DND-41 (cell line): ENCODE results near the gene AGAP1.

Experiments
- ATAC-seq: fragments of 200-7000 bp; cut with Tn5 transposase; 3 replicates; pipeline ENCODE4 v1.9.1; 2021; ENCODE audit warnings: low read depth; ENCODE audit not compliant: insufficient read depth
- DNase-seq: peaks from one replicate; pipeline ENCODE4 v3.0.0-alpha.2; 2020
- H2AFZ ChIP-seq: 2 replicates; pipeline ENCODE4 v1.6.0; 2012; ENCODE audit warnings: low read depth, low read length
- H3K27ac ChIP-seq: 2 replicates; pipeline ENCODE4 v1.5.1; 2012; ENCODE audit warnings: low read length, inconsistent platforms
- H3K27me3 ChIP-seq: fragments of 200-600 bp; sonication (generic); 2 replicates; pipeline ENCODE4 v1.6.0; 2012; ENCODE audit warnings: low read length, mild to moderate bottlenecking, inconsistent platforms; ENCODE audit not compliant: insufficient read depth, poor library complexity
- H3K36me3 ChIP-seq: 2 replicates; pipeline ENCODE4 v1.5.1; 2012; ENCODE audit warnings: low read length, inconsistent platforms; ENCODE audit not compliant: insufficient read depth
- H3K4me1 ChIP-seq: 2 replicates; pipeline ENCODE4 v1.5.1; 2012; ENCODE audit warnings: mild to moderate bottlenecking, low read length; ENCODE audit not compliant: insufficient read depth
- H3K4me2 ChIP-seq: 2 replicates; pipeline ENCODE4 v1.6.0; 2012; ENCODE audit warnings: mild to moderate bottlenecking, moderate library complexity, low read length, inconsistent platforms; ENCODE audit not compliant: insufficient read depth
- H3K4me3 ChIP-seq, 2 experiments: fragments of 200-600 bp in 1 of 2; shearing (Covaris generic) in 1 of 2; 2 replicates each; pipeline ENCODE4 v1.5.1; 2012 to 2016; ENCODE audit warnings: inconsistent platforms in 2 of 2, low read length in 2 of 2, mild to moderate bottlenecking in 2 of 2, low read depth in 1 of 2, moderate library complexity in 1 of 2
- H3K79me2 ChIP-seq: 2 replicates; pipeline ENCODE4 v1.6.0; 2012; ENCODE audit warnings: low read length, inconsistent platforms; ENCODE audit not compliant: insufficient read depth
- H3K9ac ChIP-seq: 2 replicates; pipeline ENCODE4 v1.6.0; 2012; ENCODE audit warnings: low read depth, mild to moderate bottlenecking, inconsistent platforms, low read length, moderate library complexity
- H3K9me3 ChIP-seq: 2 replicates; pipeline ENCODE4 v1.5.1; 2012; ENCODE audit warnings: low read length, moderate library complexity, mild to moderate bottlenecking, inconsistent platforms; ENCODE audit not compliant: insufficient read depth, severe bottlenecking
- H4K20me1 ChIP-seq: 2 replicates; pipeline ENCODE4 v1.6.0; 2012; ENCODE audit warnings: low read length; ENCODE audit not compliant: insufficient read depth
- CTCF ChIP-seq: IDR thresholded peaks from 2 replicates; pipeline ENCODE4 v1.5.1; 2012; ENCODE audit warnings: borderline replicate concordance, low read length, moderate library complexity, mild to moderate bottlenecking; ENCODE audit not compliant: poor library complexity, severe bottlenecking; ENCODE audit errors: extremely low read depth
- EZH2 ChIP-seq: IDR thresholded peaks from 3 replicates; pipeline ENCODE4 v1.6.1; 2012; ENCODE audit warnings: borderline replicate concordance, low read depth, mild to moderate bottlenecking, moderate library complexity, low read length, inconsistent platforms; ENCODE audit not compliant: severe bottlenecking

Gene AGAP1

GRCh38 chr2:236172255-236173035 lies 678.6 kb downstream of the AGAP1 start:
- no peaks in the 10 kb centered on the region for H3K4me1 ChIP-seq
- ATAC-seq (no peak), DNase-seq (no peak)
- no peaks in the 10 kb centered on the region for H3K27me3 ChIP-seq
- TF ChIP-seq EZH2 (no peak), CTCF (no peak)
- no peaks in the 10 kb centered on the region for H3K79me2 ChIP-seq
- H4K20me1 ChIP-seq, result no peaks in the 10 kb centered on the region
- no peak overlapping the region for H3K4me3 ChIP-seq
- no peak overlapping the region for H3K27ac ChIP-seq
- H2AFZ ChIP-seq, result no peak overlapping the region
- H3K9me3 ChIP-seq, result no peaks in the 10 kb centered on the region
- H3K4me2 ChIP-seq, result no peak overlapping the region
- no peaks in the 10 kb centered on the region for H3K36me3 ChIP-seq
- no peak overlapping the region for H3K9ac ChIP-seq

- Histone ChIP-seq H3K36me3 (no peaks in the 10 kb centered on the region), H3K9ac (no peak overlapping the region), H3K27ac (no peak overlapping the region), H4K20me1 (no peaks in the 10 kb centered on the region), H3K27me3 (no peaks in the 10 kb centered on the region), H3K9me3 (no peaks in the 10 kb centered on the region), H3K4me3 (no peak overlapping the region), H2AFZ (no peak overlapping the region), H3K4me2 (no peak overlapping the region), H3K79me2 (no peaks in the 10 kb centered on the region), H3K4me1 (no peaks in the 10 kb centered on the region)
- DNase-seq, result no peak
- ATAC-seq, result no peak
- no peak for TF ChIP-seq CTCF
- no peak for TF ChIP-seq EZH2
Measured at GRCh38 chr2:236173036-236173728, 679.3 kb downstream of the AGAP1 start.

- Histone ChIP-seq H3K36me3 (no peaks in the 10 kb centered on the region), H3K9me3 (no peaks in the 10 kb centered on the region), H3K79me2 (no peaks in the 10 kb centered on the region), H4K20me1 (no peaks in the 10 kb centered on the region), H3K4me3 (no peak overlapping the region), H3K4me2 (no peak overlapping the region), H3K27ac (no peak overlapping the region), H2AFZ (no peak overlapping the region), H3K4me1 (no peaks in the 10 kb centered on the region), H3K9ac (no peak overlapping the region), H3K27me3 (no peaks in the 10 kb centered on the region)
- DNase-seq, result no peak
- TF ChIP-seq EZH2 (no peak), CTCF (no peak)
- no peak for ATAC-seq
Measured at GRCh38 chr2:236173729-236174607, 680.1 kb downstream of the AGAP1 start.
